HG03064 (cell line): ENCODE measurements around the gene IL4I1.

Source experiments
- ATAC-seq: cut with Tn5 transposase; IDR thresholded peaks from one replicate; pipeline ENCODE4 v1.9.1; 2021; ENCODE audit warnings: low read depth; ENCODE audit not compliant: unreplicated experiment

IL4I1 gene

GRCh38 chr19:49924004-49924880 lies 27.6 kb upstream of the IL4I1 start:
- ATAC-seq = no peak

- no peak for ATAC-seq
Observed at GRCh38 chr19:49923055-49924003, 26.6 kb upstream of the IL4I1 start.

GRCh38 chr19:49921871-49922795 lies 25.4 kb upstream of the IL4I1 start:
- no peak for ATAC-seq

GRCh38 chr19:49920624-49921363 lies 24.1 kb upstream of the IL4I1 start:
- ATAC-seq = no peak

GRCh38 chr19:49918089-49918488 lies 21.4 kb upstream of the IL4I1 start:
- no peak for ATAC-seq

- no peak for ATAC-seq
Observed at GRCh38 chr19:49916839-49917733, 20.4 kb upstream of the IL4I1 start.

- ATAC-seq = no peak
Observed at GRCh38 chr19:49915271-49915670, 18.6 kb upstream of the IL4I1 start.

- no peak for ATAC-seq
Observed at GRCh38 chr19:49913720-49914119, 17.0 kb upstream of the IL4I1 start.

- no peak for ATAC-seq
Observed at GRCh38 chr19:49912965-49913685, 16.4 kb upstream of the IL4I1 start.

- no peak for ATAC-seq
Observed at GRCh38 chr19:49911381-49912145, 14.9 kb upstream of the IL4I1 start.

- ATAC-seq = no peak
Observed at GRCh38 chr19:49910179-49910578, 13.5 kb upstream of the IL4I1 start.

GRCh38 chr19:49908480-49909420 lies 12.1 kb upstream of the IL4I1 start:
- ATAC-seq = no peak

GRCh38 chr19:49907745-49908446 lies 11.2 kb upstream of the IL4I1 start:
- no peak for ATAC-seq

- ATAC-seq = no peak
Observed at GRCh38 chr19:49906879-49907564, 10.3 kb upstream of the IL4I1 start.

- ATAC-seq = no peak
Observed at GRCh38 chr19:49904136-49904535, 7.4 kb upstream of the IL4I1 start.
